Amygdala (tissue), 56 donors: ENCODE results near the gene METTL27.
"Not testable (repeated sequence)": the region's sequence is repeated elsewhere in the genome, so short reads cannot be mapped to it uniquely, and the experiment has no call there.

Source experiments
- DNase-seq, 56 donors: peaks; one replicate each; lab custom pipeline; 2025; lab: John Stamatoyannopoulos, UW

Gene METTL27

GRCh38 chr7:73839743-73840714, 2.3 kb downstream of the METTL27 start:
- no peak for DNase-seq

GRCh38 chr7:73839290-73839689, 3.0 kb downstream of the METTL27 start:
- DNase-seq, result no peak

DNA sequence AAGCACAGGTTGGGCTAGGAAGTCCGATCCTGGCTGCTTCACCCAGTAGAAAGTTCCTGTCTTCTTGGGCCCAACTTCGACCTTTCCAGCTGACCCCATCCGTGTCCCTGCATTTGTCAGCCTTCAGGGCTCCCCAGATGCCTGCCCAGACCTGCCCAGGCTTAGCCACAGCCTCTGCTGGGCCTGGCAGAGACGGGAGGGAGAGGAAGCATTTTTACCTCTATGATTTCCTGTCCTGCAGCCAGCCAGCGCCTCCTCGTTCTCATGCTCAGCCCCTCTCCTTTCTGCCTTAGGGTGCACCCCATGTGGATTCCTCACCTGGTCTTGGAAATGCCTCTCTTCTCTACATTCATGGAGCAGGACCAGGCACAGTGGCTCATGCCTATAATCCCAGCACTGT, 3.7 kb downstream of the METTL27 start:
- no peak for DNase-seq

DNA sequence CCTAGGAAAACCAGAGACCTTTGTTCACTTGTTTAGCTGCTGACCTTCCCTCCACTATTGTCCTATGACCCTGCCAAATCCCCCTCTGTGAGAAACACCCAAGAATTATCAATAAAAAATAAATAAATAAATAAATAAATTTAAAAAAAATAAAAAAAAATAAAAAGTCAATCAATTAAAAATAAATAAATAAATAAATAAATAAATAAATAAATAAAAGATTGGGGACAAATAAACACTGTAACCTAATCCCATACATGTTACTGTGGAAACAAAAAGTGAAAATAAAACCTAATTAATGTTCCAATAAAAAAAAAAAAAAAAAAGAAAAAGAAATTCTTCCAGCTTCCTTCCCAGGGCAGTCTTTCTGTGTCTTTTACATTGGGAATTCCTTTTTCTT, 5.1 kb downstream of the METTL27 start:
- DNase-seq, result not testable (repeated sequence)

GRCh38 chr7:73834626-73835191, 7.6 kb downstream of the METTL27 start:
- no peak for DNase-seq

DNA sequence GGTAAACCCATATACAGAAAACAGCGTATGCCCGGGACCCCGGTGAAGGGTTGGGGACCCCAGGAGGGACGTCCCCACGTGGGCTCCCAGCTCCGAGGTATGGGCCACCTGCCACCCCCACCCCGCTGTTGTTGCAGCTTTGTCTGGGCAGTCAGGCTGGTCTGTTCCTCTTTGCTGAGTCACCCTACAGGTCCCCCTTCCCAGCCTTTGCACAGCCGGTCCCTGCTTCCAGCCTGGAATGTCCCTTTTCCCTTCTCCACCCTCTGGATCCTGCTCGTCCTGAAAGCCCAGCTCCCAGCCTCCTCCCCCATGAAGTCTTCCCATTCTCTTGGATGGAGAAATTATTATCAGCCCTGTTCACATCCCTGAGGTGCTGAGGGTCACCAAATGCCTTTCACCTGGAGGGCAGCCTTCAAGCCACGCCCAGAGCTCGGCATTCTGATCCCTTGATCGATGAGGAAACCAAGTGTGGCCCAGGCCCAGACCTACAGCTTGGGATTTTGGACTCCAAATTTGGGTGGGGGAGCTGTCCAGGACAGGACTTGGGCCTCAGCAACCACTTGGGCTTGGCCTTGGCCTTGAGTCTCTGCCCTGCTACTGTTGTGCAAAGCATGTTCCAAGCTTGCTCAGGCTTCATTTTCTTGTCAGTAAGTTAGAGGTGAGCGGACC, 8.9 kb downstream of the METTL27 start:
- no peak for DNase-seq

DNA sequence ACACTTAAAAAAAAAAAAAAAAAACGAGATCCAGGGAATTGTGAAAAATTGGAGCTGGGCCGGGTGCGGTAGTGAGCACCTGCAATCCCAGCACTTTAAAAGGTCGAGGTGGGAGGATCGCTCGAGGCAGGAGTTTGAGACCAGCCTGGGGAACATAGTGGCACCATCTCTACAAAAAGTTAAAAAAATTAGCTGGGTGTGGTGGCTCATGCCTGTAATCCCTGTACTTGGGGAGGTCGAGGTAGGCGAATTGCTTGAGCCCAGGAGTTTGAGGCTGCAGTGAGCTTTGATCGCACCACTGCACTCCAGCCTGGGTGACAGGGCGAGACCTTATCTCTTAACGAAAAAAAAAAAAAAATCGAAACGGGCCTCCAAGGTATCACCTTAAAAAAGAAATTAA, 9.5 kb downstream of the METTL27 start:
- DNase-seq, result no peak

GRCh38 chr7:73831834-73832651, 10.3 kb downstream of the METTL27 start:
- no peak for DNase-seq

- peak in 1 of 56 donors; percentile 10 for DNase-seq
These were observed 10.8 kb downstream of the METTL27 start for GRCh38 chr7:73831584-73831833.

GRCh38 chr7:73830681-73831583, 11.4 kb downstream of the METTL27 start, which contains the start of gene CLDN4:
TSS of gene CLDN4 (plus strand) at chr7:73830996. CDS start at chr7:73831202, 206 bp downstream.
- no peak for DNase-seq

- DNase-seq, result no peak
These were observed 12.2 kb downstream of the METTL27 start for GRCh38 chr7:73829921-73830680.

DNA sequence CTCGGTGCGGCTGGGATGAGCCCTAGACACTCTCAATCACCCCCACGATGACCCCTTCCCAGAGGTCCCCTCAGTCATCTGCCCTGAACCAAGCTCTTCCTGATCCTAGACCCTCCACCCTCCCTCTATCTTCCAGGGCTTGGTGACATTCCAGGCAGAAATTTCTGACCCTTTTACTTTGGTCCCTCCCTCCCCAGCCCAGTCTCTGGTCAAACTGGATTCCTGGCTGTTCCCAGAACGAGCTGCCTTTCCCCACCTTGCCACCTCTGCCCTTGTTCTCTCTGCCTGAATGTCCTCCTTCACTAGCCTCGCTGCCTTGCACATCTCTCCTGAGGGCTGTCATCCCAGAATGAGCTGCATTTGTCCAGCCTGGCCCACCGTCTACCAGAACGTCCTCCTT, 12.8 kb downstream of the METTL27 start:
- no peak for DNase-seq

DNA sequence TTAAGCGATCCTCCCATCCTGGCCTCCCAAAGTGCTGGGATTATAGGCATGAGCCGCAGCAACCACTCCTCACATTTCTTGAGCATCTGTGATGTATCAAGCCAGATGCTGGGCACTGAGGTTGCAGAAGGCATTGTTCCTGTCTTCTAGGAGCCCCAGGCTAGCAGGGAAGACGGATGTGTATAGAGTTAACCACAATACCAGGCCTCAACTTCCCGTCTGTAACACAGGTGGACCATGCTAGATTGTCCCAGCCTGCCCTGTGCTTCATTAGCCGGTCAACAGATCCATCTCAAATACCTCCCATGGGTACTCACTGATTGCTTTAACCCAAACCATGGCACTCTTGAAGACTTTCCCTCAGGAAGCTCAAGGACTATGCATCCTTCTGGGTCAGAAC, 13.3 kb downstream of the METTL27 start:
- no peak for DNase-seq

- DNase-seq, result no peak
These were observed 14.1 kb downstream of the METTL27 start for GRCh38 chr7:73828107-73828803.

GRCh38 chr7:73827567-73828106, 14.7 kb downstream of the METTL27 start:
- peak in 1 of 56 donors; percentile 45 for DNase-seq

- DNase-seq, result no peak
These were observed 17.3 kb downstream of the METTL27 start for GRCh38 chr7:73824986-73825385.

DNA sequence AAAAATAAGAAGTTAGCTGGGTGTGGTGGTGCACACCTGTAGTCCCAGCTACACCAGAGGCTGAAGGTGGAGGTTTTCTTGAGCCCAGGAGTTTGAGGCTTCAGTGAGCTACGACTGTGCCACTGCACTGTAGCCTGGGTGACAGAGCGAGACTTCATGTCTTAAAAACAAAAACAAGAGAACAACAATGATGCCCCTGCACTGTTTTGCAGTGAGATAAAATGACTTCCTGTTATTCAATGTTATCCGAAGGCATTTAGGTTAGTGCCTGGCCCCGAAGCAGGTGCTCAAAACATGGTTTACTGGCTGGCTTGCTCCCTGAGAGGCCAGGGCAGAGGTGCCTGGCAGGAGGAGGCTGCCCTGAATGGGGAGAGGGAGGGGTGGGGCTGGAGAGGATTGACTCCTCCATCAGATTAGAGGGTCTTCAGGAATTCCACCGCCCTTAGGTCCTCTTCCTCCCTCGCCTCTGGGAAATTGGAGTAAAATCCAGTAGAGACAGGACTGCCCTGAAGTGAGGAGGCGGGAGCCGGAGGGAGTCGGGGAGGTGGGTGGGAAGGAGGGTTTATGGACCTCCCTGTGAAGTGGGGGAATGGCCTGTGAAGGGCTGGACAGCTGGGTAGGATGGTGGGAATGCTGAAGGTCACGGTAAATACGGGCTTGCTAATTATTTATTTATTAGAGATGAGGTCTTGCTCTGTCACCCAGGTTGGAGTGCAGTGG, 18.3 kb downstream of the METTL27 start:
- no peak for DNase-seq
